ENCODE results near the gene FAM50A. TPM values are rescaled to one million over a fixed set of nuclear protein-coding genes. Genes with fewer than 3 reads are reported as not detected.
A peak's percentile ranks its signal among the peaks of the same experiment; 100 is the strongest.

FAM50A gene
- total and polyA plus RNA-seq, 3 experiments from 2014 or later: 59.6 to 81.3 (median 79.5) TPM

DNA sequence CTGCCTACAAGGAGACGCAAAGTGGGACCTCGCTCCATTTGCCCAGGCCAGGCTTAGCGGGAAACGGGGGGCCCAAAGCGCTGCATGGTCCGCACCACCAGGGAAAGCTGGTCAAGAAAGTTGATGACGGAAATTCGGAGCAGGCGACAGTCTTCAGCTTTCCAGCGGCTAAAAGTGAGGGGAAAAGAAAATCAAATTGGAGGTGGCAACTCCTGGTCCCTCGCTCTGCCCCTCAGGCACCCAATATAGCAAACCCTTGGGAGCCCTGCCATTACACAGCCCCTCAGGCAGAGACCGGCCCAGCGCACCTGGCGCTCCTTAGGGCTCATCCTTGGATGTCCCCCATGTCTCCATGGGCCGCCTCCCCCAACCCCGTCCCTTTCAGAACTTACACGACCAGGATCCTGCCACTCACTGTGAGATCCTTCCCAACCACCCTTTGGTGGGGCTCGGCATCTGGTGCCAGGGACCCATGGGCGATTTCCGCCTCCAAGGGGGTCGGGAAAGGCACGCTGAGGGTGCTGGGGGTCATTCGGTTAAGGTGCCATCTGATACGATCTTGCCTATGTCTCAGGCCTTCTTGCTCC is 34.0 kb downstream of the FAM50A start:
- Mint-ChIP-seq H3K36me3 (peaks cover 0 to 9% (median 0%) of the 10 kb centered on the region in 3 donors), H3K9me3 (no peaks in the 10 kb centered on the region), H3K4me1 (peaks cover 6 to 15% (median 10%) of the 10 kb centered on the region in 3 donors), H3K27me3 (peaks cover 0 to 14% of the 10 kb centered on the region in 2 donors), H3K27ac (peak overlapping the region; percentile 48 to 95 (median 88)), H3K4me3 (peak overlapping the region; percentile 81 to 93 (median 86))
- H3K4me3 ChIP-seq (ENCODE audit: low read length): peak overlapping the region; percentile 19
- H3K27ac ChIP-seq (ENCODE audit: low read depth, low read length): peak overlapping the region; percentile 24
- CTCF ChIA-PET: no interaction called here
- no peaks in the 10 kb centered on the region for H3K9me3 ChIP-seq (ENCODE audit: low read length)
- DNase-seq: no peak
- no peaks in the 10 kb centered on the region for H3K36me3 ChIP-seq (ENCODE audit: insufficient read depth, low read length)
- POLR2A ChIA-PET: interaction anchor here (1.0 to 1.4 kb wide), 3 partner anchors 9 to 79 kb away, joined by 3 to 7 read pairs (median 7); partner anchors contain the start of gene SLC10A3
- peaks cover 13% of the 10 kb centered on the region for H3K4me1 ChIP-seq (ENCODE audit: insufficient read depth, low read length)
- no peaks in the 10 kb centered on the region for H3K27me3 ChIP-seq (ENCODE audit: insufficient read depth, low read length, poor library complexity, severe bottlenecking)

DNA sequence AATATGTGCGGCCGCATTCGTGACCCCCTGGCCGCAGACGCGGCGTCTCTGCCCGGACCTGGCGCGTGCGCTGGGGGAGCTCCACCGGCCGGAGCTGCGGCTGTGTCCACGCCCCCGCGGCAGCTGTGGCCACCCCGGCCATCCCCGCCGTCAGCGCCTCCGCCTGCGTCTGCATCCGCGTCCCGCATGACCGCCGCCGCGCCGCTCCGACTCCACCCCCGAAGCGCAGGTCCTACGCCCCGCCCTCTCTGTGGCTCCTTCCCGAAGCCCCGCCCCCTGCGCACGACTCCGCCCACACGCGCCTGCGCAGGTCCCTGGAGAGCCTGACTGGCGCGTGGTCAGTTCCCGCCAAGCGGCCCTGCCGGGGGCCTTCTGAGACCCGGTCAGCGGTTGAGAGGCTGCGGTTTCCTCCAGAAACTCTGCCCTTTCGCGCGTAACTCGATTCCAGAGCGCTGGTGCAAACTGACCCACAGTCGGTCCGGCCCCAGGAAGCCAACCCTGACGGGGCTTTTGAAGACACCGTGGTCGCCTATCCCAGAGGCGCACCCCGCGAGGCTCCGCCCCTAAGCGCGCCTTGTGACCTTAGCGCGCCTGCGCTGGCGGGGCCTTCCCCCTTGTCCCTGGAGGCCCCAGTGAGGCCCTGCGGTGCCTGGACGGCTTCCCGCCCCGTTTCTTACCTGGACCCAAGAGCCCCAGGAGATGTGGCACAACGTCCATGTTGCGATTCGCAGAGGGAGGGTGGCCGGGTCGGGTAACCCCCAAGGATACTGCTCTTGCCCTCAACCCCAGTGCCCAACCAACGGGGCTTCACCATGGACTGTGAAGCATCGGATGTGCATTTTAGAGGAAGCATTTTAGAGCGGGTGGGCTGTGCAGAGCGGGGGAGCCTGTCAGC is 35.0 kb downstream of the FAM50A start, which contains the start of gene LAGE3:
Gene LAGE3 (minus strand): TSS at position 554 of the 895 bp plus-strand sequence. CDS start 366 bp downstream, at position 188.
- H3K9me3 ChIP-seq (ENCODE audit: low read length): no peaks in the 10 kb centered on the region
- ChIA-PET CTCF (no interaction called here), POLR2A (interaction anchor here (1.0 to 1.4 kb wide), 3 partner anchors 10 to 80 kb away, joined by 3 to 7 read pairs (median 7); partner anchors contain the start of gene SLC10A3)
- peaks cover 0 to 4% (median 0%) of the 10 kb centered on the region in 3 donors for H3K36me3 Mint-ChIP-seq
- H3K27me3 ChIP-seq (ENCODE audit: insufficient read depth, low read length, poor library complexity, severe bottlenecking): no peaks in the 10 kb centered on the region
- DNase-seq: peak; percentile 91 to 95 (median 93)
- H3K27ac Mint-ChIP-seq: peak within 1 kb of the TSS; percentile 74 to 95 (median 94)
- H3K36me3 ChIP-seq (ENCODE audit: insufficient read depth, low read length): no peaks in the 10 kb centered on the region
- H3K27me3 Mint-ChIP-seq: peaks cover 0 to 18% of the 10 kb centered on the region in 2 donors
- peaks cover 6 to 18% (median 14%) of the 10 kb centered on the region in 3 donors for H3K4me1 Mint-ChIP-seq
- H3K4me1 ChIP-seq (ENCODE audit: insufficient read depth, low read length): peaks cover 13% of the 10 kb centered on the region
- peak within 1 kb of the TSS; percentile 73 for H3K27ac ChIP-seq (ENCODE audit: low read depth, low read length)
- H3K4me3 Mint-ChIP-seq: peak within 1 kb of the TSS; percentile 81 to 93 (median 86)
- H3K9me3 Mint-ChIP-seq: no peaks in the 10 kb centered on the region
- H3K4me3 ChIP-seq (ENCODE audit: low read length): peak within 1 kb of the TSS; percentile 61

DNA sequence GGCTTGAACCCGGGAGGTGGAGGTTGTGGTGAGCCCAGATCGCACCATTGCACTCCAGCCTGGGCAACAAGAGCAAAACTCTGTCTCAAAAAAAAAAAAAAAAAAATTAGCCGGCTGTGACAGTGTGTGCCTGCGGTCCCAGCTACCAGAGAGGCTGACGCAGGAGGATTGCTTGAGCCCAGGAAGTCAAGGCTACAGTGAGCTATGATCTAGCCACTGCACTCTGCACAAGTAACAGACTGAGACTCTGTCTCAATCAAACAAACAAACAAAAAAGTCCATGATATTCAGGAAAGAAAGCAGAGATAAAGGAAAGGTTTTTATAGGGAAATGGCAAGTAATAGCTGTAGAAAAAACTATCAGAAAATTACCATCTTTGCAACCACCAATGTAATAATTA is 37.3 kb downstream of the FAM50A start:
- Mint-ChIP-seq H3K27ac (peak overlapping the region in 1 of 8 donors; percentile 89), H3K27me3 (peaks cover 0 to 17% of the 10 kb centered on the region in 2 donors), H3K36me3 (peaks cover 0 to 10% (median 0%) of the 10 kb centered on the region in 3 donors), H3K9me3 (no peaks in the 10 kb centered on the region), H3K4me3 (peak overlapping the region in 1 of 7 donors; percentile 42), H3K4me1 (peaks cover 6 to 25% (median 20%) of the 10 kb centered on the region in 3 donors)
- DNase-seq: no peak
- Histone ChIP-seq H3K9me3 (ENCODE audit: low read length) (no peaks in the 10 kb centered on the region), H3K27ac (ENCODE audit: low read depth, low read length) (no peak overlapping the region), H3K36me3 (ENCODE audit: insufficient read depth, low read length) (no peaks in the 10 kb centered on the region), H3K4me3 (ENCODE audit: low read length) (no peak overlapping the region), H3K4me1 (ENCODE audit: insufficient read depth, low read length) (peaks cover 24% of the 10 kb centered on the region), H3K27me3 (ENCODE audit: insufficient read depth, low read length, poor library complexity, severe bottlenecking) (no peaks in the 10 kb centered on the region)
- CTCF ChIA-PET: no interaction called here
- POLR2A ChIA-PET: interaction anchor here (0.6 kb wide), 1 partner anchor 53 kb away, joined by 4 read pairs; the partner anchor contains the start of gene ATP6AP1

DNA sequence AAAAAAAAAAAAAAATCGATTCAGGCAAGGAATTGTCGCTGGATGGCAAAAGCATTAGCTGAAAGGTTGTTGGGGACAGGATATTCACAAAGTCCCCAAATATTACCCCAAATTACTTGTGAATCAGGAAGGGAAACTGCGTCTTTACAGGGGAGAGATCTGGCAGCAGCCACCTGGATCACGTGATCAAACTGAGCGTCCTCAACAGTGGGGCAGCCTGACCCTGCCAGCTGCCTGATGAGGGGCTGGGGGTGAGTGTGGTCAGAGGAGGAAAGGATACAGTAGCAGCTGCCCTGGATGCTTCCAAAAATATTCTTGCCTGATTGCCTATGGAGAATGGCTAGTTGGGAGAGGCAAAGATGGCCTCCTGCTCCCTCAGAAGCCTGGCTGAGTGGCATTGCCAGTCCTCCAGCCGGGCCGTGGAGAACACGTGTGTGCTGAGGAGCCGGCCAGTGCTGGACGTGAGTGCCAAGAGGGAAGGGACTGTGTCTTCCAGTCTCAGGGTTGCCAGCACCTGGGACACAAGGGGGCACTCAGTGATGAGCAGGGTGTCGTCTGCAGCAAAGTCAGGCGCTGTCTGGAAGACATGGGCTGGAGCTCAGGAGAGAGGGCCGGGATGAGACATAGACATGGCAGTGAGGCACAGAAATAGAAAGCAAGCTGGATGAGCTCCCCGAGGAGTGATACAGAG is 38.1 kb downstream of the FAM50A start:
- DNase-seq: no peak
- H3K4me1 ChIP-seq (ENCODE audit: insufficient read depth, low read length): peaks cover 20% of the 10 kb centered on the region
- H3K27ac Mint-ChIP-seq: peak overlapping the region in 4 of 8 donors; percentile 24 to 48 (median 32)
- no peaks in the 10 kb centered on the region for H3K9me3 Mint-ChIP-seq
- H3K27ac ChIP-seq (ENCODE audit: low read depth, low read length): no peak overlapping the region
- no peaks in the 10 kb centered on the region for H3K9me3 ChIP-seq (ENCODE audit: low read length)
- POLR2A ChIA-PET: interaction anchor here (0.7 kb wide), 1 partner anchor 34 kb away, joined by 3 read pairs; the partner anchor contains the start of gene FAM3A
- CTCF ChIA-PET: interaction anchor here (0.7 kb wide), 1 partner anchor 52 kb away, joined by 3 read pairs; no protein-coding TSS in a partner anchor
- peaks cover 0 to 12% (median 0%) of the 10 kb centered on the region in 3 donors for H3K36me3 Mint-ChIP-seq
- H3K4me3 ChIP-seq (ENCODE audit: low read length): no peak overlapping the region
- H3K4me3 Mint-ChIP-seq: peak overlapping the region in 1 of 7 donors; percentile 40
- peaks cover 0 to 14% of the 10 kb centered on the region in 2 donors for H3K27me3 Mint-ChIP-seq
- peaks cover 6 to 27% (median 22%) of the 10 kb centered on the region in 3 donors for H3K4me1 Mint-ChIP-seq
- H3K36me3 ChIP-seq (ENCODE audit: insufficient read depth, low read length): no peaks in the 10 kb centered on the region
- H3K27me3 ChIP-seq (ENCODE audit: insufficient read depth, low read length, poor library complexity, severe bottlenecking): no peaks in the 10 kb centered on the region

DNA sequence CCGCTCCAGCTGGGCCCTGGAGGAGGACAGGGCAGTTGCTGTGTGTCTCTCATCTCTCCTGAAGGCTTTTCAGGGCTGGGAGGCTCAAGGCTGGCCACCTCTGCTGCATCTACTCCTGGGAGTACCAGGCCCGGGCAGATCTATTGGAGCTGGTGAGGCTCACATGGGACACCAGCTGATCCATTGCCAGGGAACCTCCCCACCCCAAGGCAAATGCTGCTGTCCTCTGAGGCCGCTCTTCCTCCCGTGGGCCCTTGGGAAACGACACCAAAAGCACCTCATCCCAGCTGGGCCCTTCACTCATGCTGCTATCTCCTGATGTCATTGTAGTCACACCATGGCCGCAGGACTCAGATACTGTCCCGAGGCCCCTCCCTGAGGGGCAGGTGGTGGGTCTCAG is 38.8 kb downstream of the FAM50A start:
- H3K36me3 Mint-ChIP-seq: peaks cover 0 to 15% (median under 1%) of the 10 kb centered on the region in 3 donors
- peak overlapping the region in 2 of 8 donors; percentile 48 to 54 for H3K27ac Mint-ChIP-seq
- peaks cover 6 to 32% (median 23%) of the 10 kb centered on the region in 3 donors for H3K4me1 Mint-ChIP-seq
- no peaks in the 10 kb centered on the region for H3K36me3 ChIP-seq (ENCODE audit: insufficient read depth, low read length)
- ChIA-PET POLR2A (no interaction called here), CTCF (interaction anchor here (0.7 kb wide), 1 partner anchor 51 kb away, joined by 3 read pairs; no protein-coding TSS in a partner anchor)
- no peaks in the 10 kb centered on the region for H3K9me3 Mint-ChIP-seq
- H3K4me1 ChIP-seq (ENCODE audit: insufficient read depth, low read length): peaks cover 16% of the 10 kb centered on the region
- no peak overlapping the region for H3K4me3 Mint-ChIP-seq
- H3K4me3 ChIP-seq (ENCODE audit: low read length): no peak overlapping the region
- no peaks in the 10 kb centered on the region for H3K27me3 ChIP-seq (ENCODE audit: insufficient read depth, low read length, poor library complexity, severe bottlenecking)
- peaks cover 0 to 14% of the 10 kb centered on the region in 2 donors for H3K27me3 Mint-ChIP-seq
- H3K9me3 ChIP-seq (ENCODE audit: low read length): no peaks in the 10 kb centered on the region
- no peak overlapping the region for H3K27ac ChIP-seq (ENCODE audit: low read depth, low read length)
- no peak for DNase-seq

DNA sequence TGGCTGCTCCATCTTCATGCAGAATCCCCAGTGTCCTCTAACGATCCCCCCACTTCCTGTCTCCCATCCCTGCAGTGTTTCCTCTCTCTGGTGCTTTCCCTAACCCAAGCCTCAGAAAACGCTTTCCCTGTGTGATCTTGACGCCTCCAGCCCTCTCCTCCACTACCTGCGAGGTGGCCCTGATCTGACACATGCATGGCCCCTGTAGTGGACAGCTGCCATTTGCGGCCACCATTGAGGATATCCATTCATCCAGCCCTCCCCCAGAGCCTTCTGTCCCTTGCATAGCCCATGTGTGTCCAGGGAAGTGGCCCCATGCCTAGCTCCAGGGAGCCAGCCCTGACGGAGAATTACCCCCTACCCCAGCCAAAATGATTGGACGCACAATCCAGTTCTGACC is 39.4 kb downstream of the FAM50A start:
- H3K4me3 ChIP-seq (ENCODE audit: low read length): no peak overlapping the region
- peaks cover 6 to 35% (median 23%) of the 10 kb centered on the region in 3 donors for H3K4me1 Mint-ChIP-seq
- peaks cover 0 to 20% (median 4%) of the 10 kb centered on the region in 3 donors for H3K36me3 Mint-ChIP-seq
- no peak for DNase-seq
- H3K27me3 ChIP-seq (ENCODE audit: insufficient read depth, low read length, poor library complexity, severe bottlenecking): no peaks in the 10 kb centered on the region
- H3K27ac ChIP-seq (ENCODE audit: low read depth, low read length): no peak overlapping the region
- peaks cover 0 to 13% of the 10 kb centered on the region in 2 donors for H3K27me3 Mint-ChIP-seq
- POLR2A ChIA-PET: no interaction called here
- peaks cover 11% of the 10 kb centered on the region for H3K4me1 ChIP-seq (ENCODE audit: insufficient read depth, low read length)
- no peaks in the 10 kb centered on the region for H3K9me3 Mint-ChIP-seq
- no peaks in the 10 kb centered on the region for H3K36me3 ChIP-seq (ENCODE audit: insufficient read depth, low read length)
- no peaks in the 10 kb centered on the region for H3K9me3 ChIP-seq (ENCODE audit: low read length)
- H3K4me3 Mint-ChIP-seq: no peak overlapping the region
- H3K27ac Mint-ChIP-seq: peak overlapping the region in 2 of 8 donors; percentile 41 to 48
- CTCF ChIA-PET: interaction anchor here (0.8 kb wide), 1 partner anchor 110 kb away, joined by 3 read pairs; no protein-coding TSS in a partner anchor
